ENCODE results near the gene RNF114. TPM values are rescaled to one million over a fixed set of nuclear protein-coding genes. Genes with fewer than 3 reads are reported as not detected.
"Not testable (repeated sequence)": the region's sequence is repeated elsewhere in the genome, so short reads cannot be mapped to it uniquely, and the experiment has no call there.

RNF114 gene
- polyA plus RNA-seq, 1 donor (not counting 4 experiments of a cell fraction or from before 2014, with no cell fraction given): 58.4 TPM

- Histone ChIP-seq H3K9me1 (ENCODE audit: control insufficient read depth, extremely low read depth, insufficient read depth, low read length) (no peaks in the 10 kb centered on the region), H3K27ac (ENCODE audit: control insufficient read depth, insufficient read depth, low read length) (no peak overlapping the region), H3K79me2 (ENCODE audit: control insufficient read depth, insufficient read depth, low read length) (no peaks in the 10 kb centered on the region), H3K4me1 (ENCODE audit: control insufficient read depth, extremely low read depth, insufficient read depth, low read length) (peaks cover 12% of the 10 kb centered on the region), H3K27me3 (ENCODE audit: control insufficient read depth, extremely low read depth, insufficient read depth, low read length) (no peaks in the 10 kb centered on the region), H3K4me3 (ENCODE audit: control insufficient read depth in 2 of 3, extremely low read depth in 1 of 3, insufficient read depth in 2 of 3, low read depth in 1 of 3, low read length in 3 of 3) (no peak overlapping the region), H2AFZ (ENCODE audit: control insufficient read depth, low read length) (no peak overlapping the region), H3K4me2 (ENCODE audit: control insufficient read depth, extremely low read depth, insufficient read depth, low read depth, low read length) (no peak overlapping the region), H4K20me1 (ENCODE audit: control insufficient read depth, extremely low read depth, insufficient read depth, low read length) (no peaks in the 10 kb centered on the region), H3K9me3 (ENCODE audit: control insufficient read depth, low read depth, low read length) (no peaks in the 10 kb centered on the region), H3K36me3 (ENCODE audit: control insufficient read depth in 2 of 2, extremely low read depth in 1 of 2, insufficient read depth in 2 of 2, low read length in 2 of 2) (peaks cover 24 to 25% of the 10 kb centered on the region in 2 experiments), H3K9ac (ENCODE audit: control insufficient read depth, extremely low read depth, insufficient read depth, low read length) (no peak overlapping the region)
- dilution Hi-C loops (cut with MboI; ENCODE audit: extremely low pct_ligation_motif_present, low sequenced_read_pairs): no loop called here
- TF ChIP-seq CTCF (optimal IDR thresholded peaks at IDR 0.05 in 1 of 3, IDR thresholded peaks at IDR 0.05 in 1 of 3, conservative IDR thresholded peaks at IDR 0.05 in 1 of 3; ENCODE audit: extremely low read depth in 1 of 3, insufficient read depth in 2 of 3, low read length in 3 of 3) (no peak), EZH2 (IDR thresholded peaks at IDR 0.05; ENCODE audit: low read length) (no peak)
- no peak for DNase-seq (ENCODE audit: low read depth, low spot score)
- no peak for FAIRE-seq
Measured at GRCh38 chr20:49955167-49955566, 19.0 kb downstream of the RNF114 start.

GRCh38 chr20:49955830-49956396, 19.7 kb downstream of the RNF114 start:
- H4K20me1 ChIP-seq (ENCODE audit: control insufficient read depth, extremely low read depth, insufficient read depth, low read length); H3K27ac ChIP-seq (ENCODE audit: control insufficient read depth, insufficient read depth, low read length); H2AFZ ChIP-seq (ENCODE audit: control insufficient read depth, low read length); FAIRE-seq; dilution Hi-C loops (cut with MboI; ENCODE audit: extremely low pct_ligation_motif_present, low sequenced_read_pairs); H3K27me3 ChIP-seq (ENCODE audit: control insufficient read depth, extremely low read depth, insufficient read depth, low read length); H3K4me2 ChIP-seq (ENCODE audit: control insufficient read depth, extremely low read depth, insufficient read depth, low read depth, low read length); H3K9ac ChIP-seq (ENCODE audit: control insufficient read depth, extremely low read depth, insufficient read depth, low read length); H3K9me1 ChIP-seq (ENCODE audit: control insufficient read depth, extremely low read depth, insufficient read depth, low read length); H3K79me2 ChIP-seq (ENCODE audit: control insufficient read depth, insufficient read depth, low read length); H3K4me1 ChIP-seq (ENCODE audit: control insufficient read depth, extremely low read depth, insufficient read depth, low read length); DNase-seq (ENCODE audit: low read depth, low spot score); H3K9me3 ChIP-seq (ENCODE audit: control insufficient read depth, low read depth, low read length); H3K4me3 ChIP-seq (ENCODE audit: control insufficient read depth in 2 of 3, extremely low read depth in 1 of 3, insufficient read depth in 2 of 3, low read depth in 1 of 3, low read length in 3 of 3): not testable (repeated sequence)
- H3K36me3 ChIP-seq (ENCODE audit: control insufficient read depth in 2 of 2, extremely low read depth in 1 of 2, insufficient read depth in 2 of 2, low read length in 2 of 2): peaks cover 22 to 24% of the 10 kb centered on the region in 2 experiments

DNA sequence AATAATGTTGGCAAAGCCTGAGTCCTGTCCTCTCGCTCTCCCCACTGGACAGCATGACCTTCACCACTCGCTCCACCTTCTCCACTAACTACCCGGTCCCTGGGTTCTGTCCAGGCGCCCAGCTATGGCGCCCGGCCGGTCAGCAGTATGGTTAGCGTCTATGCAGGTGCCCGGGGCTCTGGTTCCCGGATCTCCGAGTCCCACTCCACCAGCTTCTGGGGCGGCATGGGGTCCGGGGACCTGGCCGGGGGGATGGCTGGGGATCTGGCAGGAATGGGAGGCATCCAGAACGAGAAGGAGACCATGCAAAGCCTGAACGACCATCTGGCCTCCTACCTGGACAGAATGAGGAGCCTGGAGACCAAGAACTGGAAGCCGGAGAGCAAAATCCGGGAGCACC, 20.5 kb downstream of the RNF114 start:
- H3K27me3 ChIP-seq (ENCODE audit: control insufficient read depth, extremely low read depth, insufficient read depth, low read length): no peaks in the 10 kb centered on the region
- peaks cover 22 to 24% of the 10 kb centered on the region in 2 experiments for H3K36me3 ChIP-seq (ENCODE audit: control insufficient read depth in 2 of 2, extremely low read depth in 1 of 2, insufficient read depth in 2 of 2, low read length in 2 of 2)
- H3K9ac ChIP-seq (ENCODE audit: control insufficient read depth, extremely low read depth, insufficient read depth, low read length): no peak overlapping the region
- DNase-seq (ENCODE audit: low read depth, low spot score): no peak
- no peaks in the 10 kb centered on the region for H4K20me1 ChIP-seq (ENCODE audit: control insufficient read depth, extremely low read depth, insufficient read depth, low read length)
- dilution Hi-C loops (cut with MboI; ENCODE audit: extremely low pct_ligation_motif_present, low sequenced_read_pairs): no loop called here
- no peak for FAIRE-seq
- no peak overlapping the region for H3K4me3 ChIP-seq (ENCODE audit: control insufficient read depth in 2 of 3, extremely low read depth in 1 of 3, insufficient read depth in 2 of 3, low read depth in 1 of 3, low read length in 3 of 3)
- no peak overlapping the region for H3K4me2 ChIP-seq (ENCODE audit: control insufficient read depth, extremely low read depth, insufficient read depth, low read depth, low read length)
- H3K27ac ChIP-seq (ENCODE audit: control insufficient read depth, insufficient read depth, low read length): no peak overlapping the region
- no peaks in the 10 kb centered on the region for H3K4me1 ChIP-seq (ENCODE audit: control insufficient read depth, extremely low read depth, insufficient read depth, low read length)
- no peak overlapping the region for H2AFZ ChIP-seq (ENCODE audit: control insufficient read depth, low read length)
- H3K9me3 ChIP-seq (ENCODE audit: control insufficient read depth, low read depth, low read length): no peaks in the 10 kb centered on the region
- H3K79me2 ChIP-seq (ENCODE audit: control insufficient read depth, insufficient read depth, low read length): no peaks in the 10 kb centered on the region
- TF ChIP-seq EZH2 (IDR thresholded peaks at IDR 0.05; ENCODE audit: low read length) (no peak), CTCF (optimal IDR thresholded peaks at IDR 0.05 in 1 of 3, IDR thresholded peaks at IDR 0.05 in 1 of 3, conservative IDR thresholded peaks at IDR 0.05 in 1 of 3; ENCODE audit: extremely low read depth in 1 of 3, insufficient read depth in 2 of 3, low read length in 3 of 3) (no peak)
- H3K9me1 ChIP-seq (ENCODE audit: control insufficient read depth, extremely low read depth, insufficient read depth, low read length): no peaks in the 10 kb centered on the region
